Umbilical cord (tissue), 2 donors: Measurements from ENCODE around the gene TOP1. TPM values are rescaled to one million over a fixed set of nuclear protein-coding genes. Genes with fewer than 3 reads are reported as not detected.
A peak's percentile ranks its signal among the peaks of the same experiment; 100 is the strongest.

Experiments
- DNase-seq: peaks from one replicate; pipeline ENCODE4 v3.0.0-alpha.2; 2015; ENCODE audit warnings: low spot score
- total RNA-seq: library from RNA; depleted of rRNA; stranded (reverse); fragments of >200 nt; gene quantifications from one replicate; pipeline ENCODE4 v1.2.3, GENCODE V29; 2014; ENCODE audit warnings: low replicate concordance; ENCODE audit not compliant: insufficient read depth

The TOP1 gene
- total RNA-seq, 1 donor from 2014 or later, result 15.2 TPM

- DNase-seq, result no peak
These were observed 29.5 kb downstream of the TOP1 start for GRCh38 chr20:41057999-41058673.

- no peak for DNase-seq
These were observed 30.3 kb downstream of the TOP1 start for GRCh38 chr20:41058674-41059635.

- DNase-seq, result no peak
These were observed 32.5 kb downstream of the TOP1 start for GRCh38 chr20:41061155-41061554.

GRCh38 chr20:41063442-41063841 is 34.8 kb downstream of the TOP1 start:
- no peak for DNase-seq

- no peak for DNase-seq
These were observed 35.8 kb downstream of the TOP1 start for GRCh38 chr20:41064377-41064776.

- no peak for DNase-seq
These were observed 37.1 kb downstream of the TOP1 start for GRCh38 chr20:41065716-41066115.

- DNase-seq, result no peak
These were observed 40.2 kb downstream of the TOP1 start for GRCh38 chr20:41068806-41069205.

- peak; percentile 94 for DNase-seq
These were observed 43.7 kb downstream of the TOP1 start for GRCh38 chr20:41072190-41072863.

- no peak for DNase-seq
These were observed 44.3 kb downstream of the TOP1 start for GRCh38 chr20:41072915-41073314.

- no peak for DNase-seq
These were observed 45.8 kb downstream of the TOP1 start for GRCh38 chr20:41074441-41074840.

- DNase-seq, result no peak
These were observed 48.2 kb downstream of the TOP1 start for GRCh38 chr20:41076776-41077175.

- DNase-seq, result peak; percentile 81
These were observed 49.7 kb downstream of the TOP1 start for GRCh38 chr20:41078329-41078728.

GRCh38 chr20:41079066-41079465 is 50.4 kb downstream of the TOP1 start:
- DNase-seq, result no peak

GRCh38 chr20:41080866-41081265 is 52.2 kb downstream of the TOP1 start:
- DNase-seq, result no peak

GRCh38 chr20:41081276-41081814 is 52.7 kb downstream of the TOP1 start:
- DNase-seq, result no peak

GRCh38 chr20:41082306-41082705 is 53.7 kb downstream of the TOP1 start:
- no peak for DNase-seq

- DNase-seq, result no peak
These were observed 57.0 kb downstream of the TOP1 start for GRCh38 chr20:41085606-41086005.

- DNase-seq, result peak; percentile 46
These were observed 58.0 kb downstream of the TOP1 start for GRCh38 chr20:41086402-41087324.

- DNase-seq, result no peak
These were observed 58.7 kb downstream of the TOP1 start for GRCh38 chr20:41087325-41087685.

- DNase-seq, result no peak
These were observed 59.2 kb downstream of the TOP1 start for GRCh38 chr20:41087777-41088176.

GRCh38 chr20:41089555-41089954 is 60.9 kb downstream of the TOP1 start:
- DNase-seq, result no peak
